Coronary artery (tissue), 2 donors: ENCODE results near the gene TUBAL3.

Source experiments
- DNase-seq: peaks from one replicate; pipeline ENCODE4 v3.0.0-alpha.2; 2017; ENCODE audit warnings: low spot score
- H3K27ac ChIP-seq, 2 donors: fragments of 200-600 bp; sonication (generic); one replicate each; pipeline ENCODE4 v1.5.1; 2016 to 2019
- H3K4me3 ChIP-seq: fragments of 200-600 bp; sonication (generic); 2 replicates; pipeline ENCODE4 v1.5.1; 2016; ENCODE audit warnings: mild to moderate bottlenecking, moderate library complexity
- CTCF ChIP-seq: fragments of 200-600 bp; sonication (generic); IDR thresholded peaks from one replicate; pipeline ENCODE4 v1.5.1; 2019; ENCODE audit warnings: antibody characterized with exemption

The TUBAL3 gene

GRCh38 chr10:5356302-5356763, 48.3 kb downstream of the TUBAL3 start:
- H3K27ac ChIP-seq = no peak overlapping the region
- no peak for TF ChIP-seq CTCF
- no peak overlapping the region for H3K4me3 ChIP-seq
- DNase-seq = no peak

- no peak for TF ChIP-seq CTCF
- no peak for DNase-seq
- no peak overlapping the region for H3K4me3 ChIP-seq
- no peak overlapping the region for H3K27ac ChIP-seq
Observed at GRCh38 chr10:5355594-5356301, 48.9 kb downstream of the TUBAL3 start.

- no peak for DNase-seq
- Histone ChIP-seq H3K4me3 (no peak overlapping the region), H3K27ac (no peak overlapping the region)
- no peak for TF ChIP-seq CTCF
Observed at GRCh38 chr10:5354068-5354467, 50.6 kb downstream of the TUBAL3 start.

GRCh38 chr10:5349362-5349761, 55.3 kb downstream of the TUBAL3 start:
- Histone ChIP-seq H3K4me3 (no peak overlapping the region), H3K27ac (no peak overlapping the region)
- TF ChIP-seq CTCF = no peak
- no peak for DNase-seq

- H3K4me3 ChIP-seq = no peak overlapping the region
- H3K27ac ChIP-seq = no peak overlapping the region
- TF ChIP-seq CTCF = no peak
- no peak for DNase-seq
Observed at GRCh38 chr10:5346881-5347280, 57.7 kb downstream of the TUBAL3 start.

GRCh38 chr10:5344746-5345145, 59.9 kb downstream of the TUBAL3 start:
- H3K4me3 ChIP-seq = no peak overlapping the region
- no peak for TF ChIP-seq CTCF

GRCh38 chr10:5343979-5344378, 60.6 kb downstream of the TUBAL3 start:
- H3K27ac ChIP-seq = no peak overlapping the region
- no peak for DNase-seq
- H3K4me3 ChIP-seq = no peak overlapping the region
- TF ChIP-seq CTCF = no peak

More at GRCh38 chr10:5344746-5345145, 59.9 kb downstream of the TUBAL3 start:
- no peak for DNase-seq
- no peak overlapping the region for H3K27ac ChIP-seq
